Left lobe of liver (tissue), 2 donors: ENCODE data around the gene GPR78. TPM values are rescaled to one million over a fixed set of nuclear protein-coding genes. Genes with fewer than 3 reads are reported as not detected.

Experiments used
- ATAC-seq: fragments of 200-7000 bp; cut with Tn5 transposase; one replicate; pipeline ENCODE4 v1.9.1; 2020; ENCODE audit warnings: mild to moderate bottlenecking, moderate library complexity
- DNase-seq: peaks from one replicate; pipeline ENCODE4 v3.0.0-alpha.2; 2020; ENCODE audit warnings: low spot score
- total RNA-seq: library from RNA; stranded (reverse); gene quantifications from one replicate; pipeline ENCODE4 v1.2.1, GENCODE V29; 2021
- donor health status: DM: no; HTN: no; CAD: no; lungs with moderate emphysema.
- donor health status: DM: no; HTN: yes; CAD: no.

GPR78 gene
- not detected for total RNA-seq

GRCh38 chr4:8580321-8581093 is at the start of gene GPR78:
Gene GPR78, plus strand, starts transcription at chr4:8580392. Its CDS starts 591 bp downstream, at chr4:8580983.
- ATAC-seq (peak; percentile 87), DNase-seq (no peak)

DNA sequence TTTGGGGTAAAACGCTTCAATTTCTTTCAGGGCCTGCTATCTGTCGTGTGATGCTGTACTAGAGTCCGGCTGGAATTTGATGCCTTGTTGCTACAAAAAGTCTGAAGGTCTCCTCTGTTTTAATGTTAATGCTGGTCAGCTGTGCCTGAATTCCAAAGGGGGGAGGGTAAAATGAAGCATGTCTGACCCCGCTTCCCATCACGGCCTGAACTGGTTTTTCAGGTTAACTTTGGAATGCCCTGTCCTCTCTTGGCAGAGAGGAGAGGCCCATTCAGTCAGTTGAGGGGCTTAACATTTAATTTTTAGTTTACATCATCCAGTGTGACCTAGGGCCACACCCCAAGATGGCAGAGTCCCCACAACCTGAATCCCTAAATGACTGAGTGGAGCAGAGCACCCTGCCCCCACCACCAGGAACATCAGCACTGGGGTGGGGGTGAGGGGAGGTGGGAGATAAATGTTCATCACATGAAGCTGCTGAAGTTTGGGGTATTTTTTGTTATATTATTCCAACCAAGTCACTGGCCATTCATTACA is 47.9 kb upstream of the GPR78 start:
- no peak for DNase-seq
- no peak for ATAC-seq

DNA sequence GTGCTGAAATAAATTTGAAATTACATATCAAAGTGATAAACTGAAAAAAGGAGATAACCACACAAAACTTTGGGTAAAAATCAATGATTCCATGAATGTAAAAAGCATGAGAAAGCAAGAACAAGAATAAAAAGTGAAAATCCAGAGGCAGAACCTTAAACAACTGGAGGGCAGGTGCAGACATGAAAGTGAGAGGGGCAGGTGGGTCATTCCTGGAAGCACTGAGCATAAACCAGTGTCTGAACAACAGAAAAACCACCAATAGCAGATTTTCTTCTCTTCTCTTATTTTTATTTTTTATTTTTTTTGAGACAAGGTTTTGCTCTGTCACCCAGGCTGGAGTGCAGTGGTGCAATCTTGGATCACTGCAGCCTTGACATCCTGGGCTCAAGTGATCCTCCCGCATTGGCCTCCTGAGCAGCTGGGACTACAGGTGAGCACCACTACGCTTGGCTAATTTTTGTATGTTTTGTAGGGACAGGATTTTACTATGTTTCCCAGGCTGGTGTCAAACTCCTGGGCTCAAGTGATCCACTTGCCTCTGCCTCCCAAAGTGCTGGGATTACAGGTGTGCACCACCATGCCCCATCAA is 46.8 kb upstream of the GPR78 start:
- ATAC-seq: no peak
- DNase-seq: no peak

DNA sequence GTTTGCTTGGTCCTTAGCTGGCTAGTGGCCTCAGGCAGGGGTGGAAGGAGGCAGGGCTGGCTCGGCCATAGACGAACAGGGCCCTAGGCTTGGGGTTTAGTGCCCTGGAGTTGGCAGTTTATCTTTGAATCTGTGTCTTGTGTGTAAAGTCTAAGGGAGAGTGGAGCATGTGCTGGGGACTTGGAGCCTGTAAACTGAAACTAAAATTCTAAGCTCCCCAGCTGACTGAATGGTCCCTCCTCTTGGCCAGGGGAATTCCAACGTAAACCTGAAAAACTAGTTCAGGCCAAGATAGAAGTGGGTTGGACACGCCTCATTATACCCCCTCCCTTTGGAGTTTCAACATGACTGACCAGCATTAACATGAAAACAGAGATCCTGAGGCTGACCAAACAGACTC is 46.1 kb upstream of the GPR78 start:
- ATAC-seq: no peak
- no peak for DNase-seq

- ATAC-seq (no peak), DNase-seq (no peak)
Measured at GRCh38 chr4:8534611-8535010, 45.6 kb upstream of the GPR78 start.

DNA sequence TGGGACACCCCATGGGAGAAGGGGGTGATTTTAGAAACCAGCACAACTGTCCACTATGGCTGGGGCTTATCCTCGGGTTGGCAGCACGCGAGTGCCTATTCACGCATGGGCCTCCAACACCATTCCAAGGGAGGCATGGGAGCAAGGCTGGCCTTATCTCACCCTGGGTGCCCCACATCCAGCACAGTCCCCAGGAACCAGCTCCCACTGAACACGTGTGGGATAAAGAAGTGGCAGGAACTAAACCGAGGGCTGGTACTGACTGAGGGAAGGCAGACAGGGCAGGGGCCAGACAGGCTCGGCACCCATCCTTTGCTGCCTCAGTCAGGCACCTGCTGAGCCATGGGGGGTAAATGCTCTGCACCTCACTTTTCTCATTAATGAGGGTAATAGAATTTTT is 43.7 kb upstream of the GPR78 start:
- DNase-seq (no peak), ATAC-seq (no peak)

DNA sequence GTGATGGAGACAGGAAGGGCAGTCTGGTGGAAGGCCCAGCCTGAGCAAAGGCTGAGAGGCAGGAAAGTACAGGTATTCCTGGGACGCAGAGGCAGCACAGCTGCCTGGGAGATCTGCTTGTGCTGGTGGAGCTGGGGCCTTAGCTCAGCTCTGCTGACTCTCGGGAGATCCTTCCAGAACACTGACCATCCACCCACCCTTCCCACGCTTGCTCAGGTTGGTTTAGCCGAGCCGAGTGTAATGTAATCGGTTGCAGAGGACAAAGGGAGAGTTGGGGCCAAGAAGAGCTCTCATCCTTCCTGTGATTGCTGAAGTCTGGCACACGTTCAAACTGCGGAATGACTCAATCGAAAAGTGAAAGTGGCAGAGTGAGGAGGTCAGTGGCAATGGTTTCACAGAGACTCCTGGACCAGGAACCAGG is 43.1 kb upstream of the GPR78 start:
- ATAC-seq (peak; percentile 94), DNase-seq (peak; percentile 82)

- DNase-seq: no peak
Measured at GRCh38 chr4:8538076-8538702, 42.0 kb upstream of the GPR78 start.

GRCh38 chr4:8538703-8539567 is 41.3 kb upstream of the GPR78 start:
- DNase-seq: no peak
- ATAC-seq: no peak

More at GRCh38 chr4:8538076-8538702, 42.0 kb upstream of the GPR78 start:
- no peak for ATAC-seq

DNA sequence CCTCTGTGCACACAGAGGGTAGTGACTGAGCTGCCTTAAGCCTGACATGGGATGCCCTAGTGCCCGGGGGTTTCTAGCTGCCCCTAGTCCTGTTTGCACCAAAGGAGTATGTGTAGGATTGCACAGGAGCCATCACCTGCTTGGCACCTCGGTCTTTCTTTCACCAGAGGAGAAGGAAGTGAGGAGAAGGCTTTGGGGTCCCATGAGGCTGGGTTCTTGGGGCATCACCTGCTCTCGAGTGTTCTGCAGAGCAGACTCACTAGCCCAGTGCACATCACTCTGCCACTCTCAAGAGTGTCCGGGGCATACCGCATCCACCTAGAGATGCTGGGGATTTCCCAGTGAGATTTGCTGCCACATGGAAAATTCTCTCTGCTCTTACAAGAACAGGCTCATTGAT is 40.5 kb upstream of the GPR78 start:
- ATAC-seq (no peak), DNase-seq (no peak)

- DNase-seq (no peak), ATAC-seq (no peak)
Measured at GRCh38 chr4:8540072-8540471, 40.1 kb upstream of the GPR78 start.

- no peak for DNase-seq
- no peak for ATAC-seq
Measured at GRCh38 chr4:8540586-8540985, 39.6 kb upstream of the GPR78 start.

- DNase-seq (no peak), ATAC-seq (no peak)
Measured at GRCh38 chr4:8540991-8541390, 39.2 kb upstream of the GPR78 start.

- no peak for ATAC-seq
- no peak for DNase-seq
Measured at GRCh38 chr4:8541981-8542715, 38.0 kb upstream of the GPR78 start.

DNA sequence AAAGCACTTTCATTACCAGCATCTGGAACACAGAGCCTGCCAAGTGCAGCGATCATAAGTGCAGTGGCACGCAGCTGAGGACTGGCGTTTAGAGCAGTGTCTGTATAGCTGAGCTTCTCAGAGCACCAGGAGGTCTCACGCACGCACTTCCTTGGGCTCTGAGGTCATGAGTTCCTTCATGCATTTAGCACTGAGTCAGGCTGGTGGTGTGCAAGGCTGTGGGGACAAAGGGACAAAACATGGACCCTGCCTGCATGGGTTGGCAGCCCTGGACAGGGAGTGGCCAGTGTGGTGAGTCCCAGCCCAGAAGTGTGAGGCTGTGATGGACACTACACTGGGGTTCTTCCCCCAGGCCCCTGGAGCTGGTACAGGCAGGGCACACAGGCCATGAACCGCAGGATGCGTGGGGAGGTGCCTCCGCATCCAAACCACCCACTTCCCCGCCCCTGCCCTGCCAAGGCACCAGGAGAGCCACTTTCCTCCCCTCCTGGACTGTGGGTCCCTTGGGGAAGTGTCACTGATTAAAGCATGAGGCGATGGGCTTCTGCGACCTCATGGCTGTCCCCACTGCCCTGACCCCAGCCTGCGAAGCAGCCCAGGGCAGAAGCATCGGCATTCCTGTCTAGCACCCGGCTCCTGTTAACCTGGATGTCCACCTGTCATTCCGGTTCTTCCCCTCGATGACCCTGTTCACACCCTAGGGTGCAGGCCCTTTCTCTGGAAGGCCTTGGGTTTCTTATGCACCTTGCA is 37.2 kb upstream of the GPR78 start:
- ATAC-seq (no peak), DNase-seq (no peak)

- DNase-seq (no peak), ATAC-seq (no peak)
Measured at GRCh38 chr4:8543623-8544022, 36.6 kb upstream of the GPR78 start.

DNA sequence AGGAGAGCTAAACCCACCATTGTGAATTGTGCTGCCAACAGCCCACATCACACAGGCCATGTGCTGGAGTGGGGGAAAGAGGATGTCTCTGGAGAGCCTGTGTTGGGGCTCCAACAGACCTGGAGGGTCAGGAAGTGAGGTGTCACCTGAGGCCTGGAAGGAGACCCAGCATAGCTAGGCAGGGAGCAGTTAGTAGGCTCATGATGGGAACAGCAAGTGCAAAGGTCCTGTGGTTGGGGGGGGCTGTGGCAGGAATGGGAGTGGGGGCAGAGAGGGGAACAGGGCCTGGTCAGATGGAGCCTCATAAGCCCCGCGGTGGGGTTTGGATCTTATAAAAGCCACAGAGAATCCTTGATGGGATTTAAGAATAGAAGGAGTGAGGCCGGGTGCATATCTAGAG is 35.9 kb upstream of the GPR78 start:
- ATAC-seq (no peak), DNase-seq (no peak)

DNA sequence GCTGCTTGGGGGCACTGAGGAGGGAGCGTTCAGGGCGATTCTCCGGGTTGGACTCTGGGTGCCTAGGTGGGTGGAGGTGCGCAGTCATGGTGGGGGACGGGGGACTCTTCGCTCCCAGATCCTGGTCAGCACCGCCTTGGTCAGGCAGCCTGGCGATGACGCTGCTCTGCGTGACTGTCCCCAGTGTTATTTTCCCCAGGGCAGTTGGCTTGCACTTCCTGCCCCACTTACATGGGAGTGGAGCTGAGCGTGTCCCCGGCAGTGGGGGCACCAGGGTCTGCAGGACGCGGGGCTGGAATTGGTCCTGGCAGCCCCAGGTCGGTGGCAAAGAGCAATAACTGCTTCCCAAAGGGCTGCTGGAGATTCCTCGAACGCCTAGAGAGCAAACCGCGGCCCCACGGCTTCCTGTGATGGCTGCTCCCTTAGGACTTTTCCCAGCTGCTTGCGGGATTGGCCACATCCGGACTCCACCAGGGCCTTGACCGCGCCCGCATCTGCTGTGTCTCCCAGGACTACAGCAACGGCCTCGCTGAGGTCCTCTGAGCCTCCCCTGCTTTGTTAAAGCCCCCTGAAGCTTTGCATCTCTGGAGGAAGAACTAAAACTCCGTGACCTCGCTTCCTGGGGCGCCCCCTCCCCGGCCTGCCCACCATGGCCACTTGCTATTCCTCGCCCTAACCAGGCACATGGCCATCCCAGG is 35.3 kb upstream of the GPR78 start:
- no peak for ATAC-seq
- no peak for DNase-seq

- ATAC-seq (no peak), DNase-seq (no peak)
Measured at GRCh38 chr4:8545439-8545765, 34.8 kb upstream of the GPR78 start.
